NOMO-1 treated with dmso at 0.1 percent for 144 hours (cell line): ENCODE data around the gene ZMAT1.
"Not testable (repeated sequence)": the region's sequence is repeated elsewhere in the genome, so short reads cannot be mapped to it uniquely, and the experiment has no call there.

Source experiments
- DNase-seq: peaks from one replicate; lab custom pipeline; 2025; ENCODE audit not compliant: unreplicated experiment; lab: John Stamatoyannopoulos, UW

ZMAT1 gene

DNA sequence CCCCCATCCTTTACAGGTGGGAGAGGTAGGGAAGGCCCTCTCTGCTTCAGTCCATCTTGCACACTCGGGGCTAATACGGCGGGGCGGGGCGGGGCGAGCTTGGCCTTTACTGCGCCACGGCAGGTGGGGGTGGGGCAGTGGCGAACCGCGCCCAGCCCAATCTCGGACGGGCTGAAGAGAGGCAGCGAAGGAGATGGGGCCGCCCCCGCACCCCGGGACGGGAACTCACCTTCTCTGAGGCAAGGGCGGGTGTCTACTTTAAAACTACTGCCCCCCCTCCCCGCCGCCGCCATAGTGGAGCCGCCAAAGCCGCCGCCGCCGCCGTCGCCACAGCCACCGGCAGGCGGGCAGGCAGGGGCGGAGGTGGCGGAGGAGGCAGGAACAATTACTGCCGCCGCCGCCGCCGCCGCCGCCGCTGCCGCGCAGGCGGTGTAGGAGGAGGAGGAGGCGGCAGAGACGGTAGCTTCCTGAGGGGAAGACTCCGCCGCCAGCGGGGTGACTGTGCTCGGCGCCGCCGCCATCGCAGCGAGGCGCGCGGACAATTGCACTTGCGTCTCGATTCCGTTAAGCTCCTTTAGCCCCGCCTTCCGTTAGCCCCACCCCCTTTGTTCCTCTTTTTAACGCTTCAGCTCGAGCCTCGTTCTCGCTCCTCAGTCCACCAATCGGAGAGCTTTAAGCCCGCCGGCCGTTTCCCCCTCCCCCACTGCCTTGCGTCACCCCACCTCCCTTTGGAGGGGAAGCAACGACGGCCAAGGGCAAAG, at the start of gene ZMAT1:
TSS of gene ZMAT1 (minus strand) at position 540 of the 761 bp plus-strand sequence. CDS start at position 521, 19 bp downstream.
- DNase-seq: peak; percentile 78

DNA sequence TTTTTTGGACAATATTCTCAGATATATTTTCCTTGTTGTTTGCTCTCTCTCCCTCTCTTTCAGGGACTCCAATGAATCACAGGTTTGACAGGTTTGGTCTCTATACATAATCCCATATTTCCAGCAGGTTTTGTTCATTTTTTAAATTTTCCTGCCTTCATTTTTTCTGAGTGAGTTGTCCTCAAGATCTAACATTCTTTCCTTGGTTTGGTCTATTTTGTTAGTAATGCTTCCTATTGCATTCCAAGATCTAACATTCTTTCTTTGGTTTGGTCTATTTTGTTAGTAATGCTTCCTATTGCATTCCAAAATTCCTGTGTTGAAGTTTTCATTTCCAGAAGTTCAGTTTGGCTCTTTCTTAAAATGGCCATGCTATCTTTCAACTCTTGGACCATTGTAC, 45.3 kb upstream of the ZMAT1 start:
- DNase-seq: no peak

DNA sequence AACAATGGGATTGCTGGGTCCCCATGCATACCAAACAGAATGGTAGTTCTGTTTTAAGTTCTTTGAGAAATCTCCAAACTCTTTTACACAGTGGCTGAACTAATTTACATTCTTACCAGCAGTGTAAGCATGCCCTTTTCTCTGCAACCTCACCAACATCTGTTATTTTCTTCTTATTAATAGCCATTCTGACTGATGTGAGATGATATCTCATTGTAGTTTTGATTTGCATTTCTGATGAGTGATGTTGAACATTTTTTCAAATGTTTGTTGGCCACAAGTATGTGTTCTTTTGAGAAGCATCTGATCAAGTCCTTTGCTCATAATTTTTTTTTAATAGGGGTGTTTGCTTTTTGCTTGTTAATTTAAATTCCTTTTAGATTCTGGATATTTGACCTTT, 41.2 kb upstream of the ZMAT1 start:
- DNase-seq: no peak

DNA sequence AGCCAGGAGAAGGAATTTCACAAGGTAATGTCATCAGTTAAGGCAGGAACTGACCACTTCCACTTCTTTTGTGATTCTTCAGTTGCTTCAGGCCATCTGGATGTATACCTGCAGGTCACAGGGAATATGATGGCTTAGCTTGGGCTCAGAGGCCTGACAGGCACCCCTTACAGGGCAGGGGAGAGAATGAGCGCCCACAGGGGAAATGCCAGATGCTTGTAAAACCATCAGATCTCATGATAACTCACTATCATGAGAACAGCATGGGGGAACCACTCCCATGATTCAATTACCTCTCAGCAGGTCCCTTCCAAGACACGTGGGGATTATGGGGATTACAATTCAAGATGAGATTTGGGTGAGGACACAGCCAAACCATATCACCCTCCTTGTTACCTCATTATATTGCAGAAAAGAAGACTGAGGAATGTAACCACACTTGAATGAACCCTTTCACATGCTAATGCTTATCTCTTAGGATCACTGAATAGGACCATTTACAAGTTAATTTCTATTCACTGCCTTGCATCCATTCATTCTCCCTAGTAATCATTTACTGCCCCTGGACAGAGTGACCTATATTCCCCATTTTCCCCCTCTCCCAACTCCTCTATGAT, 33.2 kb upstream of the ZMAT1 start:
- DNase-seq: not testable (repeated sequence)

DNA sequence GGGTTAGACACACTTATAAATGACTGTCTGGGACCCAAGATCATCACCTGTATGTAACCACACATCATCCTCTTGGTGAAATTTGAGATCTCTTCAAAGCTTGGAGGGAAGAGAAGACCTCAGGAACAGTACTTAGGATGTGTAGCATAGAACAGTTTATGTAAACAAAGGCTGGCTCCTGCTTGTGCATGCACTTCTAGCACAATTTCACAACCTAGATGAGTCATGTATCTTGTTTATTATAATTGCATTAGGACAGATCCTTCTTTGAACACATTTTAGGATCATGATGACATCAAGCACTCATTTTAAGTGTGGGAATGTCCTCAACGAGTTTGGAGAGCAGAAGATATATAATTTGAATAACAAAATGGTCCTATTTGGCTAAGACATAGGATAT, 26.3 kb upstream of the ZMAT1 start:
- DNase-seq: no peak

DNA sequence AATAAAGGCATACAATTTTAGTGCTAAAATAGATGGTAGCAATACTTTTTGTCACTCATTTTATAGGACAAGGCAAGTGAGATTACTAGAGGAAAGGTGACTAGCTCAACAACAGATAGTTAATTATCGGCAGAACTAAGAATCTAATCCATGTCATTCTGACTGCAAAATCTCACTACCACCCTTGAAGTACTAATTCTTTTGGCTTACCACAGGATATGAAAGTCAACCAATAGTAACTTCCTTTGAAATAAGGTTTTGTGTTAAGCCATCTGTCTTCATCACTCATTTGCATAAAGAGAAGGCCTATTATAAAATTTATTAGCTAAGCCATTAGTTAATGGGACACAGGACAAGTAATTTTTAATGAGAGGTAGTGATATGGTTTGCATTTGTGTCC, 25.3 kb upstream of the ZMAT1 start:
- DNase-seq: no peak

DNA sequence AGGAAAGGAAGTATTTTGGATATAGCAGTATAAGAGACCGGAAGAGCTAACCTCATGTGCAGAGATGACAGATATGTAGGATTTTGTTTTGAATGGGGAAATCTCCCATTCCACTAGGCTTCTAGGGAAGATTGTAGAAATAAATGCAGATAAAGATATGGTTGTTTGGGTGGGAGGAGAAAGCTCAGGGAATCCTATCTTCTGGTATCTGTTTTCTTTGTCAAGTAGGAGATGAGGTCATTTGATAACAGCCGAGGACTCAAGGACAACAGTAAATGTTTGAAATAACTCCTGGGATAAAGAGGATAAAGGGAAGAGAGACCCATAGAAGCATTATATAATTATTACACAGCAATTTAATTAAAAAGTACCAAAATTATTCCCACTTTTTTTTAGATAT, 24.7 kb upstream of the ZMAT1 start:
- DNase-seq: no peak

DNA sequence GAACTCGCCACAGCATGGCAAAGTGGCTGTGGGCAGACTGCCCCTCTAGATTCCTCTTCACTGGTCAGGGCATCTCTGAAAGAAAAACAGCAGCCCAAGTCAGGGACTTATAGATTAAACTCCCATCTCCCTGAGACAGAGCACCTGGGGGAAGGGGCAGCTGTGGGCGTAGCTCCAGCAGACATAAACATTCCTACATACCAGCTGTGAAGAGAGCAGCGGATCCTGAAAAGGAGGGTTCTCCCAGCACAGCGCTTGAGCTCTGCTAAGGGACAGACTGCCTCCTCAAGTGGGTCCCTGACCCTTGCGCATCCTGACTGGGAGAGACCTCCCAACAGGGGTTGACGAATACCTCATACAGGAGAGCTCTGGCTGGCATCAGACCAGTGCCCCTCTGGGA, 18.8 kb upstream of the ZMAT1 start:
- no peak for DNase-seq

DNA sequence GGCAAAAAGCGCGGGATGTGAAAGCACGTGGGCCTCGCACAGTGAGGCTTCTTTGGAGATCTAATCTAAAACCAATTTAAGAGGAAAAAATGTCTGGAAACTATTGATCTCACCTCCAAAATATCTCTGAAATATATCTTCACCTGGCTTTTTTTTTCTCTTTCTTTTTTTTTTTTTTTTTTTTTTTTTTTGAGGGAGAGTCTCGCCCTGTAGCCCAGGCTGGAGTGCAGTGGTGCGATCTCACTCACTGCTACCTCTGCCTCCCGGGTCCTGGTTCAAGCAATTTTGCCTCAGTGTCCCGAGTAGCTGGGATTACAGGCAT, 383 bp upstream of the ZMAT1 start:
- DNase-seq: no peak

DNA sequence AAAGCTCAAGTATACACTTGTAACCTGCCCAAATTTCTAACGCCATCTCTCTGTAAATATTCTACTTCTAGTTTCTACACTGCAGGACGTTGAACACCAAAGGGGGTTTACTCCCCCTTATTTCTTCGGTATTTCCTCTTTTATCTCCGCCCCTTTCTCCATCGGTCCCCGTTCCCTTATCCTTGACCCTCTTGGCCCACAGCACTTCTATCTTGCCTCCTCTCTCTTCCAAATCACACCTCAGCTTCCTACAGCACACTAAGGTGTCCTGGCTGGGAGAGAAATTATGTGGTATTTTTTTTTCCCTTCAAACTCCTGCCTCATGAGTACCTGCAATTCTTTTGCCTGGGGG, 715 bp downstream of the ZMAT1 start:
- no peak for DNase-seq

DNA sequence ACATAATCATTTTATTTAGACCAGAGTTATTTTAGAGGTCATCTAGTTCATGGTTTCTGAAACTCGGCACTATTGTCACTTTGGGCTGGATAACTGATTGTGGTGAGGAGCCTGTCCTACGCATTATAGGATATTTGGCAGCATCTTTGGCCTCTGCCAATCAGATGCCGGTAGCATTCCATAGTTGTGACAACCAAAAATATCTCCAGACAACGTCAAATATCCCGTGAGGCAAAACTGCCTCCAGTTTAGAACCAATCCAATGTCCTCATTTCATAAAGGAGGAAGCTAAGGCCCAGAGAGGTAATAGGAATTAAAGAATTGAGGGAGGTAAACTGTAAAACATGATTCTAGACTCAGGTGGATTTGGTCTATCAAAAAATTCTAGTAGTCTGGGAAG, 6.1 kb downstream of the ZMAT1 start:
- no peak for DNase-seq

DNA sequence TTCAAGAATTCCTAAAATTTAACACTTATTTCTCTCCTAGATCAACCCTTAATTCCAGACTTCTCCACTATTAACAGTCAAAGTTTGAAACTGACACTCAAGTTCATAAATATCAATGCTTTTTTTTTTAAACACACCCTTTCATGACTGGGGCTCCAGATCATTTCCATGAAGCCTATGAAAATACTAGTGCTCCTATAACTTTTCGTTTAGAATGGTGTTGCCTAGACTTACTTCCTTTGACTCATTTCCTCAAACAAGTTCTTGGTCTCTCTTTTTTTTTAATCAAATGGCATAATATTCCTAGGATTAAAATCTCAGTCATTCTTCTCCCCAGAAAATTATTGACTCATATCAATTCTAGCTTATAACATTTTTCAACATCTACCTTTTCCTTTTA, 13.1 kb downstream of the ZMAT1 start:
- DNase-seq: no peak

DNA sequence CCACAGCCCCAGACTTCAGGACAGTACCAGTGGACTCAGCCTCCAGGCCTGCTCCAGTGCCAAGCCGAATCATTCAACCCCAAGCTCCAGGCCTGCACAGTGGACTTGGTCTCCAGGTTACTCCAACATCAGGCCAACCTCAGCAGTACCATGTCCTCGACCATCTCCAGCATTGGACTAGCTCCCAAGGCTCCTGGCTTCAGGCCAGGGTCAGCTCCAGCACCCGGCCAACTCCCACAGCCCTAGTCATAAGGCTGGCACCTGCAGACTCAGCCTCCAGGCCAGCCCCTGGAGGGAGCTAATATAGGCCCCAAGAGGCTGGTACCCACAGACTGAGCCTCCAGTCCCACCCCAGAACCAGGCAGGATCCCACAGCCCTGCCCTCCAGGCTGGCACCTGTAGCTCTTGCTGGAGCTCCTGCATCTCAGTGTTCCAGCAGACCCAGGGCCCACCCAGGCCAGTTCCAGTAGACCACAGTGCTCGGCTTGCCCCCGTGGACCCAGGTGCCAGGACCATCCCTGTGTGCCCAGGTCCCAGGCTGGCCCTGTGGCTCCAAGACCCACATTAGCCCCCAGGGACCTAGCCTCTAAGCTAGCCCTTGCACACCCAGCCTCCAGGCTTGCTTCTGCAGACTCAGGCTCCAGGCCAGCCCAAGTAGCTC, 25.6 kb downstream of the ZMAT1 start:
- no peak for DNase-seq

DNA sequence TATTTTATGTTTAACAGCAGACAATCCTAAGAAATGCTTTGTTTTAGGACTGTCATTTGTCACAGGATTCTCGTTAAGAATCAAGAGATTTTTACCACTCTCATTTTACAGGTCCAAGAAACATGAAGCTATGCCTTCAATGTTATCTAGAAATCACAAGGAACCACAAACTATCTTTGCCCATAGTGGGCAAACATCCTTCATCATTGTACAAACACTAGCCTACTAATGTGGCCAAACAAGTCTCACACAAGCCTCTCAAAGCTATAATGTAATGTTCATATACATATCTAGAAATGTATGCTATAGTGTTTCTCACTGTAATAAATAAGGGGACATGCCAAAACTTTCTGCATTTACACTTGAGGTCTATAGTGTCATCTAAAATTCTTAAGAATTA, 26.8 kb downstream of the ZMAT1 start:
- DNase-seq: no peak
